Calu3 (cell line): ENCODE data around the gene HLA-DQB1. TPM values are rescaled to one million over a fixed set of nuclear protein-coding genes. Genes with fewer than 3 reads are reported as not detected.

Experiments
- BruUV-seq: library from RNA; stranded (reverse); fragments of 400-500 nt; replicated peaks from 2 replicates; lab custom pipeline; 2021; lab: Mats Ljungman, UMichigan
- CTCF ChIA-PET: fragments of 300-600 bp; sonication (Branson Sonifier 250); formaldehyde crosslinking; loops from one replicate; lab custom pipeline; 2022; ENCODE audit warnings: antibody characterized with exemption; lab: Charles Lee
- DNase-seq: peaks from one replicate; pipeline ENCODE4 v3.0.0; 2022
- H3K27ac Mint-ChIP-seq: one replicate; pipeline ENCODE4 v1.8.0; 2022; ENCODE audit warnings: mixed read lengths; ENCODE audit not compliant: unreplicated experiment
- H3K27me3 Mint-ChIP-seq: one replicate; pipeline ENCODE4 v1.8.0; 2022; ENCODE audit warnings: mixed read lengths; ENCODE audit not compliant: unreplicated experiment
- H3K36me3 Mint-ChIP-seq: one replicate; pipeline ENCODE4 v1.8.0; 2022; ENCODE audit warnings: mild to moderate bottlenecking, moderate library complexity, mixed read lengths; ENCODE audit not compliant: insufficient read depth, unreplicated experiment
- H3K4me1 Mint-ChIP-seq: one replicate; pipeline ENCODE4 v1.8.0; 2022; ENCODE audit warnings: mild to moderate bottlenecking, low read depth, mixed read lengths; ENCODE audit not compliant: unreplicated experiment
- H3K4me3 Mint-ChIP-seq: one replicate; pipeline ENCODE4 v1.8.0; 2022; ENCODE audit warnings: mild to moderate bottlenecking, low read depth, moderate library complexity, mixed read lengths; ENCODE audit not compliant: unreplicated experiment
- H3K9me3 Mint-ChIP-seq: one replicate; pipeline ENCODE4 v1.8.0; 2022; ENCODE audit warnings: low read depth, mixed read lengths; ENCODE audit not compliant: unreplicated experiment
- CTCF ChIP-seq: fragments of 200-600 bp; IDR thresholded peaks from one replicate; pipeline ENCODE4 v1.8.0; 2022; ENCODE audit warnings: antibody characterized with exemption; ENCODE audit not compliant: unreplicated experiment
- intact Hi-C: fragments of 100-400 bp; cut with micrococcal nuclease; formaldehyde crosslinking; loops from one replicate; pipeline ENCODE4 v1.10.0; 2022; ENCODE audit not compliant: unreplicated experiment
- total RNA-seq: library from RNA; stranded (reverse); gene quantifications from 2 replicates; pipeline ENCODE4 v1.2.3, GENCODE V29; 2022

Gene HLA-DQB1
- total RNA-seq, 1 experiment from 2014 or later: 190 TPM

GRCh38 chr6:32613475-32613874, 53.0 kb downstream of the HLA-DQB1 start:
- CTCF ChIA-PET: no interaction called here
- BruUV-seq: no TSS peak
- H3K27me3 Mint-ChIP-seq: no peaks in the 10 kb centered on the region
- no peak overlapping the region for H3K27ac Mint-ChIP-seq
- no peak for DNase-seq
- H3K9me3 Mint-ChIP-seq: peaks cover 2% of the 10 kb centered on the region
- H3K4me1 Mint-ChIP-seq: peaks cover 16% of the 10 kb centered on the region
- TF ChIP-seq CTCF: no peak
- H3K36me3 Mint-ChIP-seq: no peaks in the 10 kb centered on the region
- intact Hi-C loops: no loop called here
- no peak overlapping the region for H3K4me3 Mint-ChIP-seq

GRCh38 chr6:32610682-32611296, 55.7 kb downstream of the HLA-DQB1 start:
- Mint-ChIP-seq H3K36me3 (peaks cover 5% of the 10 kb centered on the region), H3K9me3 (peaks cover 2% of the 10 kb centered on the region), H3K4me1 (peaks cover 8% of the 10 kb centered on the region), H3K4me3 (no peak overlapping the region), H3K27ac (no peak overlapping the region), H3K27me3 (no peaks in the 10 kb centered on the region)
- no peak for TF ChIP-seq CTCF
- CTCF ChIA-PET: interaction anchor here (0.6 kb wide), 1 partner anchor 235 kb away, joined by 3 read pairs; no protein-coding TSS in a partner anchor
- intact Hi-C loops: no loop called here
- BruUV-seq: no TSS peak
- no peak for DNase-seq

- CTCF ChIA-PET: interaction anchor here (0.7 to 1.3 kb wide), 3 partner anchors 11 to 356 kb away, joined by 3 to 4 read pairs (median 4); no protein-coding TSS in a partner anchor
- H3K27me3 Mint-ChIP-seq: no peaks in the 10 kb centered on the region
- peaks cover 8% of the 10 kb centered on the region for H3K4me1 Mint-ChIP-seq
- H3K4me3 Mint-ChIP-seq: no peak overlapping the region
- intact Hi-C loops: no loop called here
- H3K36me3 Mint-ChIP-seq: peaks cover 5% of the 10 kb centered on the region
- H3K9me3 Mint-ChIP-seq: peaks cover 2% of the 10 kb centered on the region
- BruUV-seq: TSS peak; percentile 99
- peak; percentile 62 for DNase-seq
- TF ChIP-seq CTCF: no peak
- H3K27ac Mint-ChIP-seq: no peak overlapping the region
Measured at GRCh38 chr6:32609731-32610640, 56.5 kb downstream of the HLA-DQB1 start.

Other genes starting within 250 kb of the HLA-DQB1 start
- 173 and 283 TPM in 2 replicates for gene HLA-DRA, start 226.8 kb downstream of the HLA-DQB1 start, total RNA-seq
- 13.7 and 16.1 TPM in 2 replicates for gene HLA-DRB5, start 136.4 kb downstream of the HLA-DQB1 start, total RNA-seq
- gene HLA-DRB1, start 76.8 kb downstream of the HLA-DQB1 start, total RNA-seq: 111 and 141 TPM in 2 replicates
- 6.9 and 12.9 TPM in 2 replicates for gene HLA-DQA1, start 29.3 kb downstream of the HLA-DQB1 start, total RNA-seq
- 2.1 and 2.4 TPM in 2 replicates for gene HLA-DQA2, start 74.7 kb upstream of the HLA-DQB1 start, total RNA-seq
- 0.38 and 0.39 TPM in 2 replicates for gene HLA-DQB2, start 96.9 kb upstream of the HLA-DQB1 start, total RNA-seq
- gene HLA-DOB, start 150.3 kb upstream of the HLA-DQB1 start, total RNA-seq: 0.97 and 2.2 TPM in 2 replicates
- 180 and 279 TPM in 2 replicates for gene TAP2, start 172.1 kb upstream of the HLA-DQB1 start, total RNA-seq
- gene PSMB8, start 177.4 kb upstream of the HLA-DQB1 start, total RNA-seq: 123 and 196 TPM in 2 replicates
- gene TAP1, start 187.0 kb upstream of the HLA-DQB1 start, total RNA-seq: 75.1 and 141 TPM in 2 replicates
- 120 and 201 TPM in 2 replicates for gene PSMB9, start 187.5 kb upstream of the HLA-DQB1 start, total RNA-seq